ENCODE results near the gene ARHGAP30.

The ARHGAP30 gene

DNA sequence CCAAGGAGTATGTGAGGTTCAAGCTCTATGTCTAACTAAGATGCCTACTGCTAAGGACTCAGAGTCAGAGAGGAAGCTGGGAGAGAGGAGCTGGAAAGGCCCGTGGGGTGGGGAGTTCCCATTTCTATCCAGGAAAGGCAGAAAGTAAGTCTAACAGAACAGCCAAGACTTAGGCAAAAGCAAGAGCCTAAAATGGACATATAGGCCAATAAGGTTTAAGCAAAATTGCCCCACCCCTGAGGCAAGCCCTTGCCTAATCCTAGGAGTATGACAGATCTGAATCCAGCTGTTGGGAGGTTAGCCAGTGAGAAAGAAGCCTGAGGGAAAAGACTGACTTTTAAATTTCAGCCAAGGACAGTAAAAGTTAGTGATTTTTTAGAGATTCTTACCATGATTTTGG, 26.8 kb upstream of the ARHGAP30 start:
- no peak for DNase-seq (ENCODE audit: low read depth, low spot score)
- H3K4me3 ChIP-seq (ENCODE audit: low read depth, low read length), result no peak overlapping the region
- in situ Hi-C loops (cut with HindIII; ENCODE audit: low sequenced_read_pairs), result no loop called here
- TF ChIP-seq CTCF (IDR thresholded peaks at IDR 0.05; ENCODE audit: low read depth, low read length), result no peak

DNA sequence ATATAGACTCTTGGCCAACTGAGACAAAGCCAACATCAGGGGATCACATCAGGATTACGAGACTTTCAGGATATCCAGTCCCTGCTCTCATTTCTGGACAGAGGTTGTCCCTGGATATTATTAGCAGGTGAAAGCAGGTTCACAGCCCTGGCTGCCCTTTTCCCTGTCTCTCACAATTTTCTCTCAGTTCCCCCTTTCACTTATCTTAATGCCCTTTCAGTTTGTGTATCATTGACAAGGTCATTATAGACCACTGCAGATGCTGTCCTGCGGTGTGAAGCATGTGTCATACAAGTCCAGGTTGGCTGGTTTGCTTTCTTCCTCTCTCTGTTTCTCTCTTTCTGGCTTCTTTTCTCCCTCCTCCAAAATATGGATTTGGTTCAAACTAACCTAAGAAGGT, 26.3 kb upstream of the ARHGAP30 start:
- DNase-seq (ENCODE audit: low read depth, low spot score), result no peak
- TF ChIP-seq CTCF (IDR thresholded peaks at IDR 0.05; ENCODE audit: low read depth, low read length), result no peak
- H3K4me3 ChIP-seq (ENCODE audit: low read depth, low read length), result no peak overlapping the region
- in situ Hi-C loops (cut with HindIII; ENCODE audit: low sequenced_read_pairs), result no loop called here

DNA sequence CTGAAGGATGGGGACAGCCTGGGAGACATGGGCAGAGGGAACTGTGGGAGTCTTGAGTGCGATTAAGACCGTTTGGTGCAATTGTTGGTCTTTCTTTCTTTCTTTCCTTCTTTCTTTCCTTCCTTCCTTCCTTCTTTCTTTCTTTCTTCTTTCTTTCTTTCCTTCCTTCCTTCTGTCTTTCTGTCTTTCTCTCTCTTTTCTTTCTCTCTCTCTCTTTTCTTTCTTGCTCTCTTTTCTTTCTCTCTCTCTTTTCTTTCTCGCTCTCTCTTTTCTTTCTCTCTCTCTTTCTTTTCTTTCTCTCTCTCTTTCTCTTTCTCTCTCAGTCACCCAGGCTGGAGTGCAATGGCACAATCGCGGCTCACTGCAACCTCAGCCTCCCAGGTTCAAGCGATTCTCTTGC, 25.5 kb upstream of the ARHGAP30 start:
- in situ Hi-C loops (cut with HindIII; ENCODE audit: low sequenced_read_pairs), result no loop called here
- TF ChIP-seq CTCF (IDR thresholded peaks at IDR 0.05; ENCODE audit: low read depth, low read length), result no peak
- no peak for DNase-seq (ENCODE audit: low read depth, low spot score)
- H3K4me3 ChIP-seq (ENCODE audit: low read depth, low read length), result no peak overlapping the region

GRCh38 chr1:161094481-161094880, 24.8 kb upstream of the ARHGAP30 start:
- H3K4me3 ChIP-seq (ENCODE audit: low read depth, low read length), result no peak overlapping the region
- in situ Hi-C loops (cut with HindIII; ENCODE audit: low sequenced_read_pairs), result no loop called here
- no peak for TF ChIP-seq CTCF (IDR thresholded peaks at IDR 0.05; ENCODE audit: low read depth, low read length)

DNA sequence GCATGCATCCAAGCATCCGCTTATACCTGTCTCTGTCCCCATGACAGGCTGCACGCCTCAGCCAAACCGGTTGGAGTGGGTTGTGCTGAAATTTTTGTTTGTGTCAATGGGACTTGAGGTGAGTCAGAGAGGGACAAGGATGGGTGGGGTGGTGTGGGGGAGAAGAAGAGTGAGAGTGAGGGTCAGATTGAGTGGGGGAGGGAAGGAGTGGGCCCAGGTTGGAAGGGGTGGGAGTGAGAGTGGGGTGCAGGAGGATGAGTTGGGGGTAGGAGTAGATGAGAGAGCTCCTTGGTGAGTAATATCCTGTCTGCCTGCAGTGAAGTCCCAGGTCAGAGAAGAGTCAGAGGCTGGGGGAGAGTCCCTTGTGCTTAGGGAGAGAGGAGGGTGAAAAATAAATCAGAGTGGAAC, 22.9 kb upstream of the ARHGAP30 start:
- no peak for TF ChIP-seq CTCF (IDR thresholded peaks at IDR 0.05; ENCODE audit: low read depth, low read length)
- DNase-seq (ENCODE audit: low read depth, low spot score), result no peak
- in situ Hi-C loops (cut with HindIII; ENCODE audit: low sequenced_read_pairs), result no loop called here
- no peak overlapping the region for H3K4me3 ChIP-seq (ENCODE audit: low read depth, low read length)

More at GRCh38 chr1:161094481-161094880, 24.8 kb upstream of the ARHGAP30 start:
- DNase-seq (ENCODE audit: low read depth, low spot score), result no peak

DNA sequence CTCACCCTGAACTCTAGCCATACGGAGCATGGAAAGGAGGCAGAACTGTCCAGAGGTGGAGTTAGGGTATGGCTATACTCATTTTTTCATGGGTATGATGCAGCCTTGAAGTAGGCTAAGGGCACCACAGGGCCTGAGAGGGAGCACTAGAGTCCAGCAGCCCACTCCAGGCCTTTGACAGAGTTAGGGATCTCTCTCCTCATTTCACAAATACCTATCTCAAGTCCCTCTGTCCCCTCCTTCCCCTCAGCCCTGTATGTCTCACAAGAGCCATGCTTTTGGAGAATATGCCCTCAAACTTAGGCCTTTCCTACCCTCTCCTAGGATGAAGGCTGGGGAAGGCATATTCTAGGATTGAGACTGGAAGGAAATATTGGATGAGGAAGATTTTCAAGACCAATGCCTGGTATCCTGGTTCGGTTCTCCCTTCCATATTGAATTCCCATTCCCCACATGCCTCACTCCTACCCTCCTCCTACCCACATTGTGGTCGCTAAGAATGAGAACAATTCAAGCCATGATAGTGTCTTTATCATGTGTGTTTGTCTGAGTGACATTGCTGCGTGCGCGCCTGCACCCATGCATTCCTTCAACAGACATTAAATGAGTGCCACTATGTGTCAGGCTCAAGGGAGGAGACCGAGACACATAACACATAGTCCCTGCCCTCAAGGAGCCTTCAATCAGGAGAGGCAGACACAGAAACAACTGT, 22.3 kb upstream of the ARHGAP30 start:
- DNase-seq (ENCODE audit: low read depth, low spot score), result no peak
- in situ Hi-C loops (cut with HindIII; ENCODE audit: low sequenced_read_pairs), result no loop called here
- H3K4me3 ChIP-seq (ENCODE audit: low read depth, low read length), result no peak overlapping the region
- TF ChIP-seq CTCF (IDR thresholded peaks at IDR 0.05; ENCODE audit: low read depth, low read length), result no peak

All from astrocyte of the spinal cord (primary cell).